GM23338 (cell line): Measurements from ENCODE around the gene ROCK2. TPM values are rescaled to one million over a fixed set of nuclear protein-coding genes. Genes with fewer than 3 reads are reported as not detected.

Source experiments
- ATAC-seq: fragments of 200-7000 bp; cut with Tn5 transposase; 3 replicates; pipeline ENCODE4 v1.9.1; 2020
- DNase-seq: peaks from one replicate; pipeline ENCODE4 v3.0.0-alpha.2; 2015; ENCODE audit warnings: low spot score
- H2AFZ ChIP-seq: fragments of 200-600 bp; sonication (generic); 2 replicates; pipeline ENCODE4 v1.8.0; 2016; ENCODE audit warnings: antibody characterized with exemption, mild to moderate bottlenecking, moderate library complexity
- H3F3A ChIP-seq: fragments of 200-600 bp; sonication (generic); replicated peaks from 2 replicates; pipeline ENCODE4 v1.8.0; 2017; ENCODE audit warnings: antibody characterized with exemption, mixed run types, low read depth
- H3K27ac ChIP-seq: fragments of 200-600 bp; sonication (generic); 2 replicates; pipeline ENCODE4 v1.6.1; 2016; ENCODE audit warnings: low read depth
- H3K27me3 ChIP-seq: fragments of 200-600 bp; sonication (generic); 2 replicates; pipeline ENCODE4 v1.8.0; 2016; ENCODE audit warnings: mild to moderate bottlenecking, mixed run types, moderate library complexity; ENCODE audit not compliant: insufficient read depth
- H3K36me3 ChIP-seq: fragments of 200-600 bp; sonication (generic); 2 replicates; pipeline ENCODE4 v1.8.0; 2016; ENCODE audit warnings: mild to moderate bottlenecking; ENCODE audit not compliant: insufficient read depth
- H3K4me1 ChIP-seq: fragments of 200-600 bp; sonication (generic); 2 replicates; pipeline ENCODE4 v1.8.0; 2016; ENCODE audit warnings: mild to moderate bottlenecking, moderate library complexity; ENCODE audit not compliant: insufficient read depth
- H3K4me2 ChIP-seq: fragments of 200-600 bp; sonication (generic); 2 replicates; pipeline ENCODE4 v1.7.1; 2017; ENCODE audit warnings: mixed run types
- H3K4me3 ChIP-seq: fragments of 200-600 bp; sonication (generic); 2 replicates; pipeline ENCODE4 v1.6.1; 2016; ENCODE audit warnings: mixed run types
- H3K79me2 ChIP-seq: fragments of 200-600 bp; sonication (generic); replicated peaks from 2 replicates; pipeline ENCODE4 v1.8.0; 2017; ENCODE audit warnings: mild to moderate bottlenecking; ENCODE audit not compliant: insufficient read depth
- H3K9me2 ChIP-seq: fragments of 200-600 bp; sonication (generic); 2 replicates; pipeline ENCODE4 v1.8.0; 2017; ENCODE audit not compliant: insufficient read depth
- H4K20me1 ChIP-seq: fragments of 200-600 bp; sonication (generic); replicated peaks from 2 replicates; pipeline ENCODE4 v1.8.0; 2017; ENCODE audit warnings: mild to moderate bottlenecking; ENCODE audit not compliant: insufficient read depth
- H3K27ac Mint-ChIP-seq: 2 replicates; pipeline ENCODE4 v1.8.0; 2020; ENCODE audit warnings: inconsistent platforms, mild to moderate bottlenecking, moderate library complexity, mixed read lengths
- H3K27me3 Mint-ChIP-seq: 3 replicates; pipeline ENCODE4 v1.8.0; 2022; ENCODE audit warnings: low read depth, mild to moderate bottlenecking, moderate library complexity, mixed read lengths, inconsistent platforms; ENCODE audit not compliant: insufficient read depth, poor library complexity
- H3K36me3 Mint-ChIP-seq: 3 replicates; pipeline ENCODE4 v1.8.0; 2021; ENCODE audit warnings: low read depth, mild to moderate bottlenecking, inconsistent platforms, moderate library complexity, mixed read lengths
- H3K4me1 Mint-ChIP-seq: 3 replicates; pipeline ENCODE4 v1.8.0; 2020; ENCODE audit warnings: mild to moderate bottlenecking, inconsistent platforms, mixed read lengths
- H3K4me3 Mint-ChIP-seq: 3 replicates; pipeline ENCODE4 v1.8.0; 2021; ENCODE audit warnings: moderate library complexity, mild to moderate bottlenecking, inconsistent platforms, mixed read lengths
- H3K9me3 Mint-ChIP-seq: 3 replicates; pipeline ENCODE4 v1.8.0; 2020; ENCODE audit warnings: moderate library complexity, mild to moderate bottlenecking, inconsistent platforms, mixed read lengths
- CREB1 ChIP-seq: fragments of 250-450 bp; sonication (Bioruptor Pico); IDR thresholded peaks from 2 replicates; pipeline ENCODE4 v1.5.0; 2020; ENCODE audit warnings: low read depth, mild to moderate bottlenecking, moderate library complexity
- CTCF ChIP-seq, 2 experiments: fragments of 200-600 bp in 1 of 2; sonication (generic) in 1 of 2; conservative IDR thresholded peaks; 2 replicates each; pipeline versions ENCODE4 v1.5.1 to v1.6.1; 2016 to 2017; ENCODE audit warnings: antibody characterized with exemption in 2 of 2, low read depth in 2 of 2, mild to moderate bottlenecking in 2 of 2, moderate library complexity in 1 of 2
- ETS1 ChIP-seq: IDR thresholded peaks from 2 replicates; pipeline ENCODE4 v1.6.1; 2016; ENCODE audit warnings: antibody characterized with exemption
- EZH2 ChIP-seq: fragments of 200-600 bp; sonication (generic); IDR thresholded peaks from one replicate; pipeline ENCODE4 v1.8.0; 2017; ENCODE audit warnings: antibody characterized with exemption, mild to moderate bottlenecking, low read depth; ENCODE audit not compliant: unreplicated experiment
- EZH2phosphoT487 ChIP-seq: fragments of 200-600 bp; sonication (generic); IDR thresholded peaks from one replicate; pipeline ENCODE4 v1.8.1; 2018; ENCODE audit warnings: antibody characterized with exemption; ENCODE audit not compliant: unreplicated experiment
- JUNB ChIP-seq: IDR thresholded peaks from one replicate; pipeline ENCODE4 v1.6.1; 2016; ENCODE audit warnings: antibody characterized with exemption; ENCODE audit not compliant: unreplicated experiment
- NANOG ChIP-seq: IDR thresholded peaks from 2 replicates; pipeline ENCODE4 v1.6.1; 2016; ENCODE audit warnings: antibody characterized with exemption, borderline replicate concordance
- POLR2AphosphoS5 ChIP-seq: IDR thresholded peaks from 2 replicates; pipeline ENCODE4 v1.6.1; 2016; ENCODE audit warnings: antibody characterized with exemption, low read depth
- STAT1 ChIP-seq: IDR thresholded peaks from one replicate; pipeline ENCODE4 v1.6.1; 2016; ENCODE audit warnings: antibody characterized with exemption; ENCODE audit not compliant: unreplicated experiment
- ZNF114 ChIP-seq: fragments of 250-450 bp; sonication (Bioruptor Pico); IDR thresholded peaks from 2 replicates; pipeline ENCODE4 v1.5.0; 2020; ENCODE audit warnings: mild to moderate bottlenecking, moderate library complexity
- ZNF331 ChIP-seq: fragments of 250-450 bp; sonication (Bioruptor Pico); IDR thresholded peaks from 2 replicates; pipeline ENCODE4 v1.5.0; 2020; ENCODE audit warnings: low read depth, mild to moderate bottlenecking, moderate library complexity
- polyA plus RNA-seq: library from polyadenylated mRNA; unstranded; fragments of >200 nt; fragmentation: Nextera tagmentation; extraction: Ambion mirVana; gene quantifications from 2 replicates; pipeline ENCODE4 v1.2.1, GENCODE V29; 2016
- total RNA-seq: library from RNA; depleted of rRNA; stranded (reverse); fragments of >200 nt; shearing (Covaris generic); gene quantifications from 2 replicates; pipeline ENCODE4 v1.2.3, GENCODE V29; 2014
- TF ChIP-seq, protein P1 (sequence below): fragments of 250-450 bp; sonication (Bioruptor Pico); IDR thresholded peaks from 2 replicates; pipeline ENCODE4 v1.5.0; 2020; ENCODE audit warnings: mild to moderate bottlenecking, moderate library complexity
- TF ChIP-seq, protein P2 (sequence below): IDR thresholded peaks from one replicate; pipeline ENCODE4 v1.6.1; 2018; ENCODE audit warnings: antibody characterized with exemption; ENCODE audit not compliant: unreplicated experiment

Gene ROCK2
- total and polyA plus RNA-seq, 2 experiments from 2014 or later, result 16.4 to 28.0 TPM

- TF ChIP-seq EZH2phosphoT487 (no peak), POLR2AphosphoS5 (no peak), JUNB (no peak), ZNF114 (no peak)
Observed at GRCh38 chr2:11134349-11134748, 210.1 kb downstream of the ROCK2 start (continued).

DNA sequence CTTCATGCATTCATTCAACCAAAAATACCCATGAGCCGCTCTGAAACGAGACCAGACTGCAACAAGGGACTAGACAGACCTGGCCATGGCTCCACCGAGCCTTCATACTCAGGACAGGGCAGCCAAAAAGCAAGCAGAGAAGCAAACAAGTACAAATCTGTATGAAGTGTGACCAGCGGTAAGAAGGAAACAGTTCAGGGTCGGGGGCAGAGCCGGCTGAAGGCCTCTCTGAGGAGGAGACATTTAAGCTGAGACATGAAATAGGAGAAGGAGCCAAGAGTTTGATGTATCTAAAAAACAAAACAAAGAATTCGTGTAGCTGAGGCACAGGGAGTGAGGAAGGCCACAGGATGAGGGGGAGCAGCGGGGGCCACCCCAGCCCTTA is 210.5 kb downstream of the ROCK2 start:
- Histone ChIP-seq H3K4me1 (peaks cover 9% of the 10 kb centered on the region), H4K20me1 (no peaks in the 10 kb centered on the region), H2AFZ (peak overlapping the region; percentile 100), H3F3A (peaks cover 4% of the 10 kb centered on the region; the same call in 1 of the 2 replicates), H3K27me3 (no peaks in the 10 kb centered on the region), H3K36me3 (no peaks in the 10 kb centered on the region), H3K4me3 (peak overlapping the region; percentile 61), H3K4me2 (peak overlapping the region; percentile 82), H3K79me2 (no peaks in the 10 kb centered on the region), H3K9me2 (no peaks in the 10 kb centered on the region), H3K27ac (no peak overlapping the region)
- Mint-ChIP-seq H3K9me3 (no peaks in the 10 kb centered on the region), H3K27ac (no peak overlapping the region), H3K4me1 (peaks cover 9% of the 10 kb centered on the region), H3K4me3 (no peak overlapping the region; the same call in 2 of the 3 replicates), H3K27me3 (peaks cover 14% of the 10 kb centered on the region), H3K36me3 (no peaks in the 10 kb centered on the region)
- TF ChIP-seq EZH2, result no peak
- no peak for TF ChIP-seq ETS1
- TF ChIP-seq ZNF114, result no peak
- TF ChIP-seq, protein P1, sequence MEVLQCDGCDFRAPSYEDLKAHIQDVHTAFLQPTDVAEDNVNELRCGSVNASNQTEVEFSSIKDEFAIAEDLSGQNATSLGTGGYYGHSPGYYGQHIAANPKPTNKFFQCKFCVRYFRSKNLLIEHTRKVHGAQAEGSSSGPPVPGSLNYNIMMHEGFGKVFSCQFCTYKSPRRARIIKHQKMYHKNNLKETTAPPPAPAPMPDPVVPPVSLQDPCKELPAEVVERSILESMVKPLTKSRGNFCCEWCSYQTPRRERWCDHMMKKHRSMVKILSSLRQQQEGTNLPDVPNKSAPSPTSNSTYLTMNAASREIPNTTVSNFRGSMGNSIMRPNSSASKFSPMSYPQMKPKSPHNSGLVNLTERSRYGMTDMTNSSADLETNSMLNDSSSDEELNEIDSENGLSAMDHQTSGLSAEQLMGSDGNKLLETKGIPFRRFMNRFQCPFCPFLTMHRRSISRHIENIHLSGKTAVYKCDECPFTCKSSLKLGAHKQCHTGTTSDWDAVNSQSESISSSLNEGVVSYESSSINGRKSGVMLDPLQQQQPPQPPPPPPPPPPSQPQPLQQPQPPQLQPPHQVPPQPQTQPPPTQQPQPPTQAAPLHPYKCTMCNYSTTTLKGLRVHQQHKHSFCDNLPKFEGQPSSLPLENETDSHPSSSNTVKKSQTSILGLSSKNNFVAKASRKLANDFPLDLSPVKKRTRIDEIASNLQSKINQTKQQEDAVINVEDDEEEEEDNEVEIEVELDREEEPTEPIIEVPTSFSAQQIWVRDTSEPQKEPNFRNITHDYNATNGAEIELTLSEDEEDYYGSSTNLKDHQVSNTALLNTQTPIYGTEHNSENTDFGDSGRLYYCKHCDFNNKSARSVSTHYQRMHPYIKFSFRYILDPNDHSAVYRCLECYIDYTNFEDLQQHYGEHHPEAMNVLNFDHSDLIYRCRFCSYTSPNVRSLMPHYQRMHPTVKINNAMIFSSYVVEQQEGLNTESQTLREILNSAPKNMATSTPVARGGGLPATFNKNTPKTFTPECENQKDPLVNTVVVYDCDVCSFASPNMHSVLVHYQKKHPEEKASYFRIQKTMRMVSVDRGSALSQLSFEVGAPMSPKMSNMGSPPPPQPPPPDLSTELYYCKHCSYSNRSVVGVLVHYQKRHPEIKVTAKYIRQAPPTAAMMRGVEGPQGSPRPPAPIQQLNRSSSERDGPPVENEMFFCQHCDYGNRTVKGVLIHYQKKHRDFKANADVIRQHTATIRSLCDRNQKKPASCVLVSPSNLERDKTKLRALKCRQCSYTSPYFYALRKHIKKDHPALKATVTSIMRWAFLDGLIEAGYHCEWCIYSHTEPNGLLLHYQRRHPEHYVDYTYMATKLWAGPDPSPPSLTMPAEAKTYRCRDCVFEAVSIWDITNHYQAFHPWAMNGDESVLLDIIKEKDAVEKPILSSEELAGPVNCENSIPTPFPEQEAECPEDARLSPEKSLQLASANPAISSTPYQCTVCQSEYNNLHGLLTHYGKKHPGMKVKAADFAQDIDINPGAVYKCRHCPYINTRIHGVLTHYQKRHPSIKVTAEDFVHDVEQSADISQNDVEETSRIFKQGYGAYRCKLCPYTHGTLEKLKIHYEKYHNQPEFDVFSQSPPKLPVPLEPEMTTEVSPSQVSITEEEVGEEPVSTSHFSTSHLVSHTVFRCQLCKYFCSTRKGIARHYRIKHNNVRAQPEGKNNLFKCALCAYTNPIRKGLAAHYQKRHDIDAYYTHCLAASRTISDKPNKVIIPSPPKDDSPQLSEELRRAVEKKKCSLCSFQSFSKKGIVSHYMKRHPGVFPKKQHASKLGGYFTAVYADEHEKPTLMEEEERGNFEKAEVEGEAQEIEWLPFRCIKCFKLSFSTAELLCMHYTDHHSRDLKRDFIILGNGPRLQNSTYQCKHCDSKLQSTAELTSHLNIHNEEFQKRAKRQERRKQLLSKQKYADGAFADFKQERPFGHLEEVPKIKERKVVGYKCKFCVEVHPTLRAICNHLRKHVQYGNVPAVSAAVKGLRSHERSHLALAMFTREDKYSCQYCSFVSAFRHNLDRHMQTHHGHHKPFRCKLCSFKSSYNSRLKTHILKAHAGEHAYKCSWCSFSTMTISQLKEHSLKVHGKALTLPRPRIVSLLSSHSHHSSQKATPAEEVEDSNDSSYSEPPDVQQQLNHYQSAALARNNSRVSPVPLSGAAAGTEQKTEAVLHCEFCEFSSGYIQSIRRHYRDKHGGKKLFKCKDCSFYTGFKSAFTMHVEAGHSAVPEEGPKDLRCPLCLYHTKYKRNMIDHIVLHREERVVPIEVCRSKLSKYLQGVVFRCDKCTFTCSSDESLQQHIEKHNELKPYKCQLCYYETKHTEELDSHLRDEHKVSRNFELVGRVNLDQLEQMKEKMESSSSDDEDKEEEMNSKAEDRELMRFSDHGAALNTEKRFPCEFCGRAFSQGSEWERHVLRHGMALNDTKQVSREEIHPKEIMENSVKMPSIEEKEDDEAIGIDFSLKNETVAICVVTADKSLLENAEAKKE, result no peak
- no peak for TF ChIP-seq CTCF (conservative IDR thresholded peaks at IDR 0.05; ENCODE audit: low read depth in 2 of 2)
- TF ChIP-seq POLR2AphosphoS5, result no peak
- TF ChIP-seq NANOG, result no peak
- TF ChIP-seq JUNB, result no peak
- TF ChIP-seq STAT1, result no peak
- TF ChIP-seq, protein P2, sequence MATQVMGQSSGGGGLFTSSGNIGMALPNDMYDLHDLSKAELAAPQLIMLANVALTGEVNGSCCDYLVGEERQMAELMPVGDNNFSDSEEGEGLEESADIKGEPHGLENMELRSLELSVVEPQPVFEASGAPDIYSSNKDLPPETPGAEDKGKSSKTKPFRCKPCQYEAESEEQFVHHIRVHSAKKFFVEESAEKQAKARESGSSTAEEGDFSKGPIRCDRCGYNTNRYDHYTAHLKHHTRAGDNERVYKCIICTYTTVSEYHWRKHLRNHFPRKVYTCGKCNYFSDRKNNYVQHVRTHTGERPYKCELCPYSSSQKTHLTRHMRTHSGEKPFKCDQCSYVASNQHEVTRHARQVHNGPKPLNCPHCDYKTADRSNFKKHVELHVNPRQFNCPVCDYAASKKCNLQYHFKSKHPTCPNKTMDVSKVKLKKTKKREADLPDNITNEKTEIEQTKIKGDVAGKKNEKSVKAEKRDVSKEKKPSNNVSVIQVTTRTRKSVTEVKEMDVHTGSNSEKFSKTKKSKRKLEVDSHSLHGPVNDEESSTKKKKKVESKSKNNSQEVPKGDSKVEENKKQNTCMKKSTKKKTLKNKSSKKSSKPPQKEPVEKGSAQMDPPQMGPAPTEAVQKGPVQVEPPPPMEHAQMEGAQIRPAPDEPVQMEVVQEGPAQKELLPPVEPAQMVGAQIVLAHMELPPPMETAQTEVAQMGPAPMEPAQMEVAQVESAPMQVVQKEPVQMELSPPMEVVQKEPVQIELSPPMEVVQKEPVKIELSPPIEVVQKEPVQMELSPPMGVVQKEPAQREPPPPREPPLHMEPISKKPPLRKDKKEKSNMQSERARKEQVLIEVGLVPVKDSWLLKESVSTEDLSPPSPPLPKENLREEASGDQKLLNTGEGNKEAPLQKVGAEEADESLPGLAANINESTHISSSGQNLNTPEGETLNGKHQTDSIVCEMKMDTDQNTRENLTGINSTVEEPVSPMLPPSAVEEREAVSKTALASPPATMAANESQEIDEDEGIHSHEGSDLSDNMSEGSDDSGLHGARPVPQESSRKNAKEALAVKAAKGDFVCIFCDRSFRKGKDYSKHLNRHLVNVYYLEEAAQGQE, result no peak
- no peak for TF ChIP-seq EZH2phosphoT487
- TF ChIP-seq CREB1 (CRISPR knock-in tag), result no peak
- TF ChIP-seq ZNF331 (CRISPR knock-in tag), result no peak
- DNase-seq (no peak), ATAC-seq (no peak)
